Activated naive CD4-positive, alpha-beta T cell treated with anti-CD3 and anti-CD28 coated beads for 36 hours (primary cell): ENCODE measurements around the gene NSD2. TPM values are rescaled to one million over a fixed set of nuclear protein-coding genes. Genes with fewer than 3 reads are reported as not detected.

Experiments used
- CTCF ChIA-PET: fragments of 350-600 bp; sonication (Branson Sonifier 250); formaldehyde crosslinking; loops from one replicate; lab custom pipeline; 2021; ENCODE audit warnings: antibody characterized with exemption; lab: Charles Lee
- DNase-seq: peaks from one replicate; pipeline ENCODE4 v3.0.0-alpha.2; 2020
- H3K27ac Mint-ChIP-seq: one replicate; pipeline ENCODE4 v1.8.0; 2021; ENCODE audit warnings: mild to moderate bottlenecking, mixed read lengths
- H3K27me3 Mint-ChIP-seq: one replicate; pipeline ENCODE4 v1.8.0; 2021; ENCODE audit warnings: low read depth, mixed read lengths
- H3K36me3 Mint-ChIP-seq: one replicate; pipeline ENCODE4 v1.8.0; 2021; ENCODE audit warnings: low read depth, mixed read lengths
- H3K4me1 Mint-ChIP-seq: one replicate; pipeline ENCODE4 v1.8.0; 2021; ENCODE audit warnings: low read depth, mixed read lengths
- H3K4me3 Mint-ChIP-seq: one replicate; pipeline ENCODE4 v1.8.0; 2021; ENCODE audit warnings: mild to moderate bottlenecking, moderate library complexity, mixed read lengths
- H3K9me3 Mint-ChIP-seq: one replicate; pipeline ENCODE4 v1.8.0; 2021; ENCODE audit warnings: mixed read lengths
- intact Hi-C: fragments of 100-400 bp; cut with micrococcal nuclease; formaldehyde crosslinking; loops from one replicate; pipeline ENCODE4 v1.15.1; 2023
- total RNA-seq, 2 experiments: library from RNA; stranded (reverse); gene quantifications; one replicate each; pipeline ENCODE4 v1.2.3, GENCODE V29; 2021

The NSD2 gene
- total RNA-seq, 2 experiments from 2014 or later: 246 to 250 TPM

- intact Hi-C loops: no loop called here
- Mint-ChIP-seq H3K9me3 (no peaks in the 10 kb centered on the region), H3K27me3 (no peaks in the 10 kb centered on the region), H3K27ac (no peak overlapping the region), H3K4me3 (no peak overlapping the region), H3K36me3 (peaks cover 33% of the 10 kb centered on the region), H3K4me1 (no peaks in the 10 kb centered on the region)
- no peak for DNase-seq
- CTCF ChIA-PET: interaction anchor here (0.6 kb wide), 1 partner anchor 525 kb away, joined by 3 read pairs; no protein-coding TSS in a partner anchor
Measured at GRCh38 chr4:1945124-1945895, 74.1 kb downstream of the NSD2 start.

GRCh38 chr4:1945912-1946311, 74.7 kb downstream of the NSD2 start:
- CTCF ChIA-PET: interaction anchor here (0.6 kb wide), 1 partner anchor 524 kb away, joined by 3 read pairs; no protein-coding TSS in a partner anchor
- no peak overlapping the region for H3K4me3 Mint-ChIP-seq
- no peaks in the 10 kb centered on the region for H3K9me3 Mint-ChIP-seq
- intact Hi-C loops: no loop called here
- no peaks in the 10 kb centered on the region for H3K4me1 Mint-ChIP-seq
- no peak overlapping the region for H3K27ac Mint-ChIP-seq
- no peaks in the 10 kb centered on the region for H3K27me3 Mint-ChIP-seq
- DNase-seq: no peak
- peaks cover 36% of the 10 kb centered on the region for H3K36me3 Mint-ChIP-seq

- Mint-ChIP-seq H3K27ac (no peak overlapping the region), H3K9me3 (no peaks in the 10 kb centered on the region), H3K4me3 (no peak overlapping the region), H3K27me3 (no peaks in the 10 kb centered on the region), H3K36me3 (peaks cover 31% of the 10 kb centered on the region), H3K4me1 (no peaks in the 10 kb centered on the region)
- CTCF ChIA-PET: no interaction called here
- intact Hi-C loops: no loop called here
- DNase-seq: no peak
Measured at GRCh38 chr4:1948232-1948631, 77.0 kb downstream of the NSD2 start.

- intact Hi-C loops: no loop called here
- no peak for DNase-seq
- H3K27ac Mint-ChIP-seq: no peak overlapping the region
- H3K36me3 Mint-ChIP-seq: peaks cover 29% of the 10 kb centered on the region
- no peaks in the 10 kb centered on the region for H3K4me1 Mint-ChIP-seq
- no peaks in the 10 kb centered on the region for H3K9me3 Mint-ChIP-seq
- H3K27me3 Mint-ChIP-seq: no peaks in the 10 kb centered on the region
- CTCF ChIA-PET: no interaction called here
- no peak overlapping the region for H3K4me3 Mint-ChIP-seq
Measured at GRCh38 chr4:1948892-1949436, 77.8 kb downstream of the NSD2 start.

GRCh38 chr4:1950369-1950768, 79.2 kb downstream of the NSD2 start:
- CTCF ChIA-PET: no interaction called here
- no peaks in the 10 kb centered on the region for H3K9me3 Mint-ChIP-seq
- no peak for DNase-seq
- H3K36me3 Mint-ChIP-seq: peaks cover 40% of the 10 kb centered on the region
- no peaks in the 10 kb centered on the region for H3K27me3 Mint-ChIP-seq
- no peak overlapping the region for H3K4me3 Mint-ChIP-seq
- H3K27ac Mint-ChIP-seq: no peak overlapping the region
- intact Hi-C loops: no loop called here
- no peaks in the 10 kb centered on the region for H3K4me1 Mint-ChIP-seq

GRCh38 chr4:1952058-1952700, 81.0 kb downstream of the NSD2 start:
- peaks cover 51% of the 10 kb centered on the region for H3K36me3 Mint-ChIP-seq
- H3K9me3 Mint-ChIP-seq: no peaks in the 10 kb centered on the region
- no peaks in the 10 kb centered on the region for H3K27me3 Mint-ChIP-seq
- CTCF ChIA-PET: no interaction called here
- no peaks in the 10 kb centered on the region for H3K4me1 Mint-ChIP-seq
- H3K4me3 Mint-ChIP-seq: no peak overlapping the region
- DNase-seq: no peak
- H3K27ac Mint-ChIP-seq: no peak overlapping the region
- intact Hi-C loops: no loop called here

GRCh38 chr4:1952719-1953118, 81.5 kb downstream of the NSD2 start:
- H3K4me3 Mint-ChIP-seq: no peak overlapping the region
- intact Hi-C loops: no loop called here
- H3K36me3 Mint-ChIP-seq: peaks cover 53% of the 10 kb centered on the region
- no peaks in the 10 kb centered on the region for H3K9me3 Mint-ChIP-seq
- no peak overlapping the region for H3K27ac Mint-ChIP-seq
- CTCF ChIA-PET: no interaction called here
- no peaks in the 10 kb centered on the region for H3K27me3 Mint-ChIP-seq
- DNase-seq: no peak
- H3K4me1 Mint-ChIP-seq: no peaks in the 10 kb centered on the region

GRCh38 chr4:1953335-1953734, 82.1 kb downstream of the NSD2 start:
- no peaks in the 10 kb centered on the region for H3K27me3 Mint-ChIP-seq
- H3K9me3 Mint-ChIP-seq: no peaks in the 10 kb centered on the region
- CTCF ChIA-PET: no interaction called here
- no peak overlapping the region for H3K27ac Mint-ChIP-seq
- DNase-seq: no peak
- peaks cover 55% of the 10 kb centered on the region for H3K36me3 Mint-ChIP-seq
- H3K4me3 Mint-ChIP-seq: no peak overlapping the region
- H3K4me1 Mint-ChIP-seq: no peaks in the 10 kb centered on the region
- intact Hi-C loops: no loop called here

GRCh38 chr4:1956631-1957030, 85.4 kb downstream of the NSD2 start:
- intact Hi-C loops: no loop called here
- H3K27ac Mint-ChIP-seq: no peak overlapping the region

GRCh38 chr4:1958276-1959103, 87.3 kb downstream of the NSD2 start:
- CTCF ChIA-PET: no interaction called here
- H3K4me3 Mint-ChIP-seq: no peak overlapping the region
- intact Hi-C loops: no loop called here
- no peak overlapping the region for H3K27ac Mint-ChIP-seq
- no peaks in the 10 kb centered on the region for H3K27me3 Mint-ChIP-seq
- H3K36me3 Mint-ChIP-seq: peaks cover 78% of the 10 kb centered on the region
- no peaks in the 10 kb centered on the region for H3K9me3 Mint-ChIP-seq
- DNase-seq: no peak
- no peaks in the 10 kb centered on the region for H3K4me1 Mint-ChIP-seq

More at GRCh38 chr4:1956631-1957030, 85.4 kb downstream of the NSD2 start:
- Mint-ChIP-seq H3K27me3 (no peaks in the 10 kb centered on the region), H3K4me3 (no peak overlapping the region), H3K9me3 (no peaks in the 10 kb centered on the region), H3K4me1 (no peaks in the 10 kb centered on the region), H3K36me3 (peaks cover 67% of the 10 kb centered on the region)
- CTCF ChIA-PET: no interaction called here
- DNase-seq: no peak

- peaks cover 81% of the 10 kb centered on the region for H3K36me3 Mint-ChIP-seq
- intact Hi-C loops: no loop called here
- no peak overlapping the region for H3K27ac Mint-ChIP-seq
- H3K27me3 Mint-ChIP-seq: no peaks in the 10 kb centered on the region
- H3K4me3 Mint-ChIP-seq: no peak overlapping the region
- CTCF ChIA-PET: no interaction called here
- no peaks in the 10 kb centered on the region for H3K9me3 Mint-ChIP-seq
- DNase-seq: no peak
- no peaks in the 10 kb centered on the region for H3K4me1 Mint-ChIP-seq
Measured at GRCh38 chr4:1959104-1959384, 87.9 kb downstream of the NSD2 start.

- Mint-ChIP-seq H3K36me3 (peaks cover 82% of the 10 kb centered on the region), H3K27me3 (no peaks in the 10 kb centered on the region), H3K9me3 (no peaks in the 10 kb centered on the region), H3K4me1 (no peaks in the 10 kb centered on the region), H3K4me3 (no peak overlapping the region), H3K27ac (no peak overlapping the region)
- CTCF ChIA-PET: no interaction called here
- intact Hi-C loops: no loop called here
- DNase-seq: no peak
Measured at GRCh38 chr4:1960170-1960825, 89.1 kb downstream of the NSD2 start.
